Bone marrow (tissue), 2 donors: ENCODE measurements around the gene ZC3H7A.

Experiments used
- DNase-seq, 2 donors: peaks; one replicate each; lab custom pipeline; 2025; lab: John Stamatoyannopoulos, UW

Gene ZC3H7A

GRCh38 chr16:11735787-11736186 lies 61.3 kb downstream of the ZC3H7A start:
- no peak for DNase-seq

GRCh38 chr16:11734653-11735043 lies 62.4 kb downstream of the ZC3H7A start:
- no peak for DNase-seq

- DNase-seq = no peak
Measured at GRCh38 chr16:11734025-11734652, 62.9 kb downstream of the ZC3H7A start.

GRCh38 chr16:11731222-11731621 lies 65.8 kb downstream of the ZC3H7A start:
- no peak for DNase-seq

GRCh38 chr16:11729787-11730186 lies 67.3 kb downstream of the ZC3H7A start:
- DNase-seq = no peak

- no peak for DNase-seq
Measured at GRCh38 chr16:11727796-11728543, 69.1 kb downstream of the ZC3H7A start.

- no peak for DNase-seq
Measured at GRCh38 chr16:11726008-11726407, 71.0 kb downstream of the ZC3H7A start.

GRCh38 chr16:11725457-11725856 lies 71.6 kb downstream of the ZC3H7A start:
- DNase-seq = no peak

GRCh38 chr16:11722468-11722808 lies 74.6 kb downstream of the ZC3H7A start:
- no peak for DNase-seq

- DNase-seq = no peak
Measured at GRCh38 chr16:11721781-11722467, 75.1 kb downstream of the ZC3H7A start.

GRCh38 chr16:11719762-11720161 lies 77.3 kb downstream of the ZC3H7A start:
- no peak for DNase-seq

- DNase-seq = no peak
Measured at GRCh38 chr16:11719171-11719570, 77.9 kb downstream of the ZC3H7A start.

GRCh38 chr16:11717811-11718210 lies 79.2 kb downstream of the ZC3H7A start:
- DNase-seq = no peak

GRCh38 chr16:11716336-11716735 lies 80.7 kb downstream of the ZC3H7A start:
- DNase-seq = no peak

GRCh38 chr16:11715246-11715947 lies 81.7 kb downstream of the ZC3H7A start:
- no peak for DNase-seq

- no peak for DNase-seq
Measured at GRCh38 chr16:11712122-11712521, 84.9 kb downstream of the ZC3H7A start.

GRCh38 chr16:11711662-11712061 lies 85.4 kb downstream of the ZC3H7A start:
- no peak for DNase-seq

GRCh38 chr16:11708421-11708820 lies 88.6 kb downstream of the ZC3H7A start:
- DNase-seq = no peak

- no peak for DNase-seq
Measured at GRCh38 chr16:11707679-11708197, 89.3 kb downstream of the ZC3H7A start.

GRCh38 chr16:11706180-11706742 lies 90.8 kb downstream of the ZC3H7A start:
- no peak for DNase-seq

GRCh38 chr16:11705311-11706025 lies 91.6 kb downstream of the ZC3H7A start:
- no peak for DNase-seq
